Cardiac muscle cell (in vitro differentiated cells and primary cell): ENCODE data around the gene TRIM4. TPM values are rescaled to one million over a fixed set of nuclear protein-coding genes. Genes with fewer than 3 reads are reported as not detected.

Source experiments
- DNase-seq, 2 donors: peaks; one replicate each; pipeline versions ENCODE4 v3.0.0 to v3.0.0-alpha.2; 2010 to 2017; ENCODE audit warnings: low read depth in 1 of 2, low spot score in 1 of 2
- H3K27ac ChIP-seq: fragments of 200-600 bp; sonication (generic); 2 replicates; pipeline ENCODE4 v1.5.1; 2016
- H3K27me3 ChIP-seq: fragments of 200-600 bp; sonication (generic); 2 replicates; pipeline ENCODE4 v1.6.0; 2016; ENCODE audit warnings: control low read depth
- H3K36me3 ChIP-seq: fragments of 200-600 bp; sonication (generic); 2 replicates; pipeline ENCODE4 v1.5.1; 2016; ENCODE audit warnings: control low read depth
- H3K4me1 ChIP-seq: fragments of 200-600 bp; sonication (generic); 2 replicates; pipeline ENCODE4 v1.8.1; 2017; ENCODE audit warnings: low read depth, mild to moderate bottlenecking, mixed run types
- H3K4me3 ChIP-seq: fragments of 200-600 bp; sonication (generic); 2 replicates; pipeline ENCODE4 v1.5.1; 2016; ENCODE audit warnings: mild to moderate bottlenecking
- H3K9me3 ChIP-seq: fragments of 200-600 bp; sonication (generic); 2 replicates; pipeline ENCODE4 v1.5.1; 2017; ENCODE audit warnings: low read depth, mild to moderate bottlenecking, control low read depth
- CTCF ChIP-seq: IDR thresholded peaks from 2 replicates; pipeline ENCODE4 v1.5.1; 2012; ENCODE audit warnings: low read depth, mild to moderate bottlenecking, low read length
- polyA plus RNA-seq: library from polyadenylated mRNA; unstranded; fragments of >200 nt; fragmentation: Nextera tagmentation; extraction: Ambion mirVana; gene quantifications from 2 replicates; pipeline ENCODE4 v1.2.1, GENCODE V29; 2016
- total RNA-seq: library from RNA; depleted of rRNA; stranded (reverse); fragments of >200 nt; gene quantifications from 2 replicates; pipeline ENCODE4 v1.2.3, GENCODE V29; 2016

TRIM4 gene
- total and polyA plus RNA-seq, 2 experiments from 2014 or later: 4.0 to 6.0 TPM

DNA sequence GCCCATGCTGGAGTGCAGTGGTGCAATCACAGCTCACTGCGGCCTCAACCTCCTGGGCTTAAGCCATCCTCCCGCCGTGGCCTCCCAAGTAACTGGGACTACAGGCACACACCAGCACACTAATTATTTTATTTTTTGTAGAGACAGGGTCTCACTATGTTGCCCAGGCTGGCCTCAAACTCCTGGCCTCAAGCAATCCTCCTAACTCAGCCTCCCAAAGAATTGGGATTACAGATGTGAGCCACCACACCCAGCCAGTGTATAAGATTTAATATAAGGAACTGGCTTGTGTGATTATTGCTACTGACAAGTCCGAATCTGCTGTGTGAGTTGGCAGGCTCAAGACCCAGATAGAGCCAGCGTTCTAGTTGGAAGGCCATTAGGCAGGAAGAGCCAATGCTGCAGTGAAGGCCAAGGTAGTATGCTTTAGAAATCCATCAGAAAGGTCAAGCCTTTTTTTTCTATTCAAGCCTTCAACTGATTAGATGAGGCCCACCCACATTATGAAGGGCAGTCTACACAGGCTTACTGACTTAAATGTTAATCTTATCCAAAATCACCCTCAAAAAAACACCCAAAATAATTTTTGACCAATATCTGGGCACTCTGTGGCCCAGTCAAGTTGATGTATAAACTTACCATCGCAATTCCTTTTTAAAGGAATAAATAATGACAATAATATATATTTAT lies 19.4 kb downstream of the TRIM4 start:
- no peak overlapping the region for H3K27ac ChIP-seq
- H3K9me3 ChIP-seq: no peaks in the 10 kb centered on the region
- no peak for TF ChIP-seq CTCF
- DNase-seq: no peak
- H3K27me3 ChIP-seq: no peaks in the 10 kb centered on the region
- H3K4me3 ChIP-seq: no peak overlapping the region
- H3K4me1 ChIP-seq: no peaks in the 10 kb centered on the region
- no peaks in the 10 kb centered on the region for H3K36me3 ChIP-seq

DNA sequence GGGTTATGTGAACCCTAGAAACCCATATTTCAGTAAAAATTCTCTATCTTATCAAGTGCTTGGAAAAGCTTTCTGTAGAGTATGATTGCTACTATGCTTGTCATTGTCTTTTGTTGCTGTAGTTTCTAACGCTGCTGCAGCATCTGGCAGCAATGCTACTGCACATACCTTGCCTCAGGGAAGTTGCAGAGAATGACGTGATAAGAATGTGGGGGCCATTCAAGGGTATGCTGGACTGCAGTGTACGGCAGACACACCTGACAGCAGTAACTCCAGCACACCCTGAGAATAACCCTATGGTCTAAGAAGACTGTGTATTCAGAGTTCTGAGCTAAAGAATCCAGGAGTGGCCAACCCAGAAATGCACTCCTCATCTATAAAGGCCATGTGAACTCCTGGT lies 20.5 kb downstream of the TRIM4 start:
- Histone ChIP-seq H3K36me3 (no peaks in the 10 kb centered on the region), H3K9me3 (no peaks in the 10 kb centered on the region), H3K4me1 (no peaks in the 10 kb centered on the region), H3K4me3 (no peak overlapping the region), H3K27ac (no peak overlapping the region), H3K27me3 (no peaks in the 10 kb centered on the region)
- no peak for DNase-seq
- no peak for TF ChIP-seq CTCF

DNA sequence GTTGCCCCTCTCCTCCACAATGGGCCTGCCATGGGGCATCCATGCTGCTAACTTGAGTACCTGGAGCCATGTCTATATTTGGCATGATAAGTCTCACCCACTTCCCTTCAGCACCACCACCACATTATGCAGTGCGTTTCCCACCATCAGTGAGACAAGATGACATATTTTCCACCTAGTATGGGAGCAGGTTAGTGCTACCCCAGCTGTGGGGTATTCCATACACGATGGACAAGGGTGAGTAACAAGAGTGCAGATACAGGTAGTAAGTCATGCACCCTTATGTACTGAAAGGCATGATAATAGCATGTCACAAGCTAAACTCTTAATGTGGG lies 21.3 kb downstream of the TRIM4 start:
- Histone ChIP-seq H3K36me3 (no peaks in the 10 kb centered on the region), H3K4me3 (no peak overlapping the region), H3K4me1 (no peaks in the 10 kb centered on the region), H3K27ac (no peak overlapping the region), H3K27me3 (no peaks in the 10 kb centered on the region), H3K9me3 (no peaks in the 10 kb centered on the region)
- DNase-seq: no peak
- TF ChIP-seq CTCF: no peak

DNA sequence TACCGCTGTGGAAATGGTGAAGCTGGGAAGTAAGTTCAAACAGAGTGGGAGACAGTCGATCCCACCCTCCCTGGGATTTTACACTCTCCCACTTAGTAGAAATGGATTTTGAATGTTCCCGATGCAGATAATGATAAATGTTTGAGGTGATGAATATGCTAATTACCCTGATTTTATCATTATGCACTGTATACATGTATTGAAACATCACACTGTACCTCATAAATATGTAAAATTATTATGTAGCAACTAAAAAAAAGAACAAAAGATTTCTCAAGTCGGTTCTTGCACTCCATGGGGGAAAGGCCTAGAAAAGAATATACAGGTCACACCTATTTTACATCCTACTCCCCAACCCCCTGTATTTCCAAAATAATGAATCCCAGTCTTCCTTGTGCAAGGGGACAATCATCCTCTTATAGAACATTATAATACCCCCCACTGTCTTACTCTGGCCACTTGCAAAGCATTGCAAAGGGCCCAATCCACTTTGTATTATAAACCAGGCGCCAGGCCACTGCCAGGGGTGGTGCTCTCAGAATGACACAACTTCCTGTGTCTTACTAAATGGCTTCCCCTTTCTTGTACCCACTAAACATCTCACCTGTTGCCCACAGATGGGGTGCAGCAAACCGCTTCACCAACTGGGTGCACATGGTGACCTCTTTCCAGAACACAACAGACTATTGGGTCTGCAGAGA lies 21.9 kb downstream of the TRIM4 start:
- Histone ChIP-seq H3K9me3 (no peaks in the 10 kb centered on the region), H3K27ac (no peak overlapping the region), H3K36me3 (no peaks in the 10 kb centered on the region), H3K4me1 (no peaks in the 10 kb centered on the region), H3K4me3 (no peak overlapping the region), H3K27me3 (no peaks in the 10 kb centered on the region)
- TF ChIP-seq CTCF: no peak
- no peak for DNase-seq

DNA sequence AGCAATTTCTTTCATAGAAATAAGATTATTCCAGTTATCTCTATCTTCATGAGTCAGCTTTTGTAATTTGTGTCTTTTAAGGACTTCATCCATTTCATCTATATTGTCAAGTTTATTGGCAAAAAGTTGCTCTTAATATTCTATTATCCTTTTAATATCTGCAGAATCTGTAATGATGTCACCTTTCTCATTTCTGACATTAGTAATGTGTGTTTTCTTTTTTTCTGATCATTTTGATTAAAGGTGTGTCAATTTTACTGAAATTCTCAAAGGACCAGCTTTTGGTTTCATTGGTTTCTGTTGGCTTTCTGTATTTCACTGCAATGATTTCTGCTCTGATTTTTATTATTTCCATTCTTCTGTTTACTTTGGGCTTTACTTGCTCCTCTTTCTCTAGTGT lies 24.6 kb downstream of the TRIM4 start:
- DNase-seq: no peak
- Histone ChIP-seq H3K4me1 (no peaks in the 10 kb centered on the region), H3K9me3 (no peaks in the 10 kb centered on the region), H3K4me3 (no peak overlapping the region), H3K27ac (no peak overlapping the region), H3K36me3 (no peaks in the 10 kb centered on the region), H3K27me3 (no peaks in the 10 kb centered on the region)
- TF ChIP-seq CTCF: no peak
